Lower lobe of right lung (tissue), 2 donors: Measurements from ENCODE around the gene KLHDC4. TPM values are rescaled to one million over a fixed set of nuclear protein-coding genes. Genes with fewer than 3 reads are reported as not detected.

Source experiments
- ATAC-seq, 2 donors: fragments of 200-7000 bp; cut with Tn5 transposase; one replicate each; pipeline ENCODE4 v1.9.1; 2020 to 2022; ENCODE audit warnings: mild to moderate bottlenecking in 2 of 2, moderate library complexity in 2 of 2
- DNase-seq: peaks from one replicate; pipeline ENCODE4 v3.0.0-alpha.2; 2020
- H3K27ac ChIP-seq: fragments of 200-600 bp; one replicate; pipeline ENCODE4 v1.8.0; 2022
- H3K27me3 ChIP-seq: fragments of 200-600 bp; one replicate; pipeline ENCODE4 v1.8.0; 2022; ENCODE audit warnings: low read depth
- H3K36me3 ChIP-seq: fragments of 200-600 bp; one replicate; pipeline ENCODE4 v1.8.0; 2022; ENCODE audit warnings: mild to moderate bottlenecking
- H3K4me1 ChIP-seq: fragments of 200-600 bp; one replicate; pipeline ENCODE4 v1.8.0; 2022
- H3K4me3 ChIP-seq: fragments of 200-600 bp; one replicate; pipeline ENCODE4 v1.8.0; 2022; ENCODE audit warnings: mild to moderate bottlenecking
- H3K9me3 ChIP-seq: fragments of 200-600 bp; one replicate; pipeline ENCODE4 v1.8.0; 2022
- intact Hi-C: fragments of 100-400 bp; cut with DNase I; formaldehyde crosslinking; loops from one replicate; pipeline ENCODE4 v1.11.0; 2022
- total RNA-seq: library from RNA; stranded (reverse); fragmentation: NEBNext Ultra II Directional; extraction: Animal tissue kit (Norgen Biotek cat#: 25700); gene quantifications from one replicate; pipeline ENCODE4 v1.2.1, GENCODE V29; 2021
- TF ChIP-seq, protein P1 (sequence below): fragments of 200-600 bp; IDR thresholded peaks from one replicate; pipeline ENCODE4 v1.8.0; 2022; ENCODE audit warnings: antibody characterized with exemption, mild to moderate bottlenecking
- donor health status: DM: no; HTN: yes; CAD: no; lungs with severe emphysema.

The KLHDC4 gene
- total RNA-seq, 1 donor from 2014 or later = 33.9 TPM

DNA sequence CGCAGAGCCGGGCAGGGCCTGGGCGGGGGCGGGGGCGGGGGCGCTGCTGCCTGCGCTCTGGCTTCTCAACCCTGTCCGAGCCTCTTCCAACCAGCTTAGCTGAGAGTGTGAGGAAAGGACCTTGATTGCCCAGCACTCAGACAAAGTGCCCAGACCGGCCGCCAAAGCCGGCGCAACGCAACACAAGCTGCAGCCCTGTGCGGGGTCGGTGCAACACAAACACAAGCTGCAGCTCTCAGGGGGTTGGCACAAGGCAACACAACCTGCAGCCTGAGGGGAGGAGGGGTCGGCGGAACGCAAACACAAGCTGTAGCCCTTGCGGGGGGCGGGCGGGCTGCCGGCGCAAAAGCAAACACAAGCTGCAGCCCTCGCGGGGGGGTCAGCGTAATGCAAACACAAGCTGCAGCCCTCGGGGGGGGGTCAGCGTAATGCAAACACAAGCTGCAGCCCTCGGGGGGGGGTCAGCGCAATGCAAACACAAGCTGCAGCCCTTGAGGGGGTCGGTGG, 60.0 kb downstream of the KLHDC4 start:
- Histone ChIP-seq H3K4me3 (no peak overlapping the region), H3K27me3 (no peaks in the 10 kb centered on the region), H3K36me3 (peaks cover 57% of the 10 kb centered on the region), H3K9me3 (no peaks in the 10 kb centered on the region), H3K4me1 (no peaks in the 10 kb centered on the region), H3K27ac (no peak overlapping the region)
- intact Hi-C loops = no loop called here
- peak; percentile 67 to 69 for ATAC-seq
- peak; percentile 61 for DNase-seq
- TF ChIP-seq, protein P1, sequence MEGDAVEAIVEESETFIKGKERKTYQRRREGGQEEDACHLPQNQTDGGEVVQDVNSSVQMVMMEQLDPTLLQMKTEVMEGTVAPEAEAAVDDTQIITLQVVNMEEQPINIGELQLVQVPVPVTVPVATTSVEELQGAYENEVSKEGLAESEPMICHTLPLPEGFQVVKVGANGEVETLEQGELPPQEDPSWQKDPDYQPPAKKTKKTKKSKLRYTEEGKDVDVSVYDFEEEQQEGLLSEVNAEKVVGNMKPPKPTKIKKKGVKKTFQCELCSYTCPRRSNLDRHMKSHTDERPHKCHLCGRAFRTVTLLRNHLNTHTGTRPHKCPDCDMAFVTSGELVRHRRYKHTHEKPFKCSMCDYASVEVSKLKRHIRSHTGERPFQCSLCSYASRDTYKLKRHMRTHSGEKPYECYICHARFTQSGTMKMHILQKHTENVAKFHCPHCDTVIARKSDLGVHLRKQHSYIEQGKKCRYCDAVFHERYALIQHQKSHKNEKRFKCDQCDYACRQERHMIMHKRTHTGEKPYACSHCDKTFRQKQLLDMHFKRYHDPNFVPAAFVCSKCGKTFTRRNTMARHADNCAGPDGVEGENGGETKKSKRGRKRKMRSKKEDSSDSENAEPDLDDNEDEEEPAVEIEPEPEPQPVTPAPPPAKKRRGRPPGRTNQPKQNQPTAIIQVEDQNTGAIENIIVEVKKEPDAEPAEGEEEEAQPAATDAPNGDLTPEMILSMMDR = no peak

DNA sequence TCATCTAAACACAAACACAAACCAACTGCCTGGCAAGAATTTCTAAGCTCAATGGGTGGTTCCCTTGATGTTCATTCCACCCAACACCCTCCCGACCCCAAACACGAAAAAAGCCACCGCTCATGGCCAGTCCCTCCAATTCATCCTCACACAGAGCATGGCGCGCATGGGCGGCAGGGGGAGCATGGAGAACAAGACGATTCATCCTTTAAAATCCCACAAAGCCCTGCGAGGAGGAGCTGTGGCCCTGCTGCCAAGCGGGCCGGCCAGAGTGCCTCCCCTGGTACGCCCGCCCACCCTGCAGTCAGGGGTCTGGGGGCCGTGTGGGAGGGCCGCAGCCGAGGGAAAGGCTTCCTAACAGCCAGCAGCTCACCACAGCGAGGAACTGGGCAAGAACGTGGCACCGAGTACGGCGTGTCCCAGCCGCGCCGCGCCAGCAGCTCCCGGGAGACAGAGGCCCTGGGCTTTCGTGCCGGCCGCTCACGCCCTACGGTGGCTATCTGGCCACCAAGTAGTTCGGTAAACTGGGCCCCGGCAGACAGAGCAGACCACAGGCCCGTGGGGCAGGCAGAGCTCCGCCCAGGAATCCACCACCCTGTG, 60.9 kb downstream of the KLHDC4 start:
- TF ChIP-seq, protein P1 = no peak
- Histone ChIP-seq H3K4me3 (no peak overlapping the region), H3K9me3 (no peaks in the 10 kb centered on the region), H3K4me1 (no peaks in the 10 kb centered on the region), H3K27me3 (no peaks in the 10 kb centered on the region), H3K27ac (no peak overlapping the region), H3K36me3 (peaks cover 50% of the 10 kb centered on the region)
- ATAC-seq (no peak), DNase-seq (no peak)
- intact Hi-C loops = no loop called here

DNA sequence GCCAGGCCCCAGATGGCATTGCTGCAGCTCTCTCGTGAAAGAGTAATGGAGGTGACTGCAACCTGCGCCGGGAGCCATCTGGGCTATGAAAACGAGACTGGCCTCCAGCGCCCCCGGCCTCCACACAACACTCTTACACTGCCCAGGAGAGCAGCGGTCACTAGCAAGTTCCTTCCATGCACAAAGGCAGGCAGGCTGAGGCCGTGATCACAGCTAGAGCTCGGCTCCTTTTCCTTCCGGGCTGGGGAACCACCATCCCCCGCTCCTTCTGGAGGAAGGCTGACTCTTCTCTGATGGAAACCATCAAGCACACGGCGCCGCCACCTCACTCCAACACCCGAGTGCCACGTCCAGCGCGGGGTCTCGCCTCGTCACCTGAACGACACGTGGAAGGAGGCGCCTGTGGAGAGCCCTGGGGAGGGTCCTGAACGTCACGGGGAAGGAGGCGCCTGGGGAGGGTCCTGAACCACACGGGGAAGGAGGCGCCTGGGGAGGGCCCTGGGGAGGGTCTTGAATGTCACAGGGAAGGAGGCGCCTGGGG, 61.9 kb downstream of the KLHDC4 start:
- DNase-seq (no peak), ATAC-seq (no peak)
- H3K9me3 ChIP-seq = no peaks in the 10 kb centered on the region
- peaks cover 46% of the 10 kb centered on the region for H3K36me3 ChIP-seq
- H3K4me1 ChIP-seq = no peaks in the 10 kb centered on the region
- no peak overlapping the region for H3K27ac ChIP-seq
- intact Hi-C loops = no loop called here
- TF ChIP-seq, protein P1 = no peak
- no peak overlapping the region for H3K4me3 ChIP-seq
- H3K27me3 ChIP-seq = no peaks in the 10 kb centered on the region

DNA sequence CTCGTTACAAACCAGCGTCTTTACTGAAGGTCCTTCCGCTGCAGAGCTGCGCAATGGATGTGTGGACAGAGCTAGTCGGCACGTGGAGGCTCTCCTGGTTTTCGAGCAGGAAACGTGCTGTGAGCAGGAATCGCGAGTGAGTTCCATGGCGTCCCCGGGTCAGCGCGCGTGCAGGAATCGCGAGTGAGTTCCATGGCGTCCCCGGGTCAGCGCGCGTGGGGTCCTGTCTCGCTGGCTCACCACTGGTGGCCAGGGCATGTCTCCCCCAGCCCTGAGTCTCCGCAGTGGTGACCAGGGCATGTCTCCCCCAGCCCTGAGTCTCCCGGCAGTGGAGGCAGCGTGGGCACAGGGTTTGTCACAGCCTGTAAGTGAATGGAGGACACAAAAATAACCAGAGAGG, 62.7 kb downstream of the KLHDC4 start:
- no peak for ATAC-seq
- H3K36me3 ChIP-seq = peaks cover 42% of the 10 kb centered on the region

DNA sequence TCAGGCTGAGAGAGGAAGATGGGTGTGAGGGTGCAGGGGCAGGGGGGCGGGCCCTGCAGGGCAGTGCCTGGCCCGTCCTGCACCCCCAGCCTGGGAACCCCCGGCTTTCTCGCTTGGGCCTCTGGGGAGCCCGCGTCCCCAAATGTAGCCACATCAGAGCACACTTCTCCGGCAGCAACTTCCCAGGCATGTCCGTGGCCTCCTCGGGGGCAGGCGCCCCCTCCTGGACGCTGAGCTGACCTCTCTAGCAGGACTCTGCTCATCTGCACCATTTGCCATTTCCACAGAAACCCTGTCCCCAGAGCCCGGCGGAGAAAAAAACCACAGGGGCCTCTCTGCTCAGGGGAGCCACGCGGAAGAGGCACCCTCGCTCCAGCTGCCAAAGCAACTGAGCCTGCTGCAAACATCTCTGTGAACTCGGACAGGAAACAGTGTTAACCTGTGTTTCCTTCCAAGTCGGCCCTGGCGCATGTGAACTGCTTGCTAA, 63.4 kb downstream of the KLHDC4 start:
- Histone ChIP-seq H3K4me3 (no peak overlapping the region), H3K4me1 (no peaks in the 10 kb centered on the region), H3K27me3 (no peaks in the 10 kb centered on the region), H3K9me3 (no peaks in the 10 kb centered on the region), H3K27ac (no peak overlapping the region), H3K36me3 (peaks cover 35% of the 10 kb centered on the region)
- intact Hi-C loops = no loop called here
- DNase-seq = no peak
- TF ChIP-seq, protein P1 = peak; percentile 31
- ATAC-seq = no peak

More for the DNA sequence above, 62.7 kb downstream of the KLHDC4 start:
- no peaks in the 10 kb centered on the region for H3K4me1 ChIP-seq
- DNase-seq = no peak
- H3K27me3 ChIP-seq = no peaks in the 10 kb centered on the region
- no peak overlapping the region for H3K4me3 ChIP-seq
- intact Hi-C loops = no loop called here
- H3K27ac ChIP-seq = no peak overlapping the region
- TF ChIP-seq, protein P1 = no peak
- H3K9me3 ChIP-seq = no peaks in the 10 kb centered on the region
